GM18861 (cell line): Measurements from ENCODE around the gene NPC1.
"Not testable (repeated sequence)": the region's sequence is repeated elsewhere in the genome, so short reads cannot be mapped to it uniquely, and the experiment has no call there.

Source experiments
- ATAC-seq: cut with Tn5 transposase; IDR thresholded peaks from one replicate; pipeline ENCODE4 v1.9.1; 2021; ENCODE audit not compliant: unreplicated experiment

NPC1 gene

DNA sequence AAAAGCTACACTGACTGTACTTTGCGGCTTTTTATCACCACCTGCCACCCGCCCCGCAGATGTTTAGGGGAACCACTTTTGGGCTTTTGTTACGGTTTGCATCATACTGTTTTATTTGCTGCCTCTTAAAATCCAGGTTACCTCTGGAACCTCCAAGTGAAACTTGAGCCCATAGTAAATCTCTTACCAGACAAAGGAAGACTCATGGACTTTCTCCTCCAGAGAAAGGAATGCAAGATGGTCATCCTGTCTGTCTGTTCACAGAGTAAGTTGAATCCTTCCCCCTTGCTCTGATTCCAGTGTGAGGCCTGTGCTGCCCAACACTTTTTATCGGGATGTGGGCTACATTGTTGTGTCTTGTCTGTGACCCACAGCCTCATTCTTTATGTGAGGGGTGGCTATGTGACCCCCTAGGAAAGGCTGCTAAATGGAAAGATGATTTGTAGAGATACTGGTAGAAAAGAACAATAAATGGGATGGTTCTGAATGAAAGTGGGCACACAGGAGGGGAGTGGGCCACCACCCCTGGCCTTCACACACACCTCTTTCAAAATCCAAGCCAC, 59.7 kb downstream of the NPC1 start:
- no peak for ATAC-seq

DNA sequence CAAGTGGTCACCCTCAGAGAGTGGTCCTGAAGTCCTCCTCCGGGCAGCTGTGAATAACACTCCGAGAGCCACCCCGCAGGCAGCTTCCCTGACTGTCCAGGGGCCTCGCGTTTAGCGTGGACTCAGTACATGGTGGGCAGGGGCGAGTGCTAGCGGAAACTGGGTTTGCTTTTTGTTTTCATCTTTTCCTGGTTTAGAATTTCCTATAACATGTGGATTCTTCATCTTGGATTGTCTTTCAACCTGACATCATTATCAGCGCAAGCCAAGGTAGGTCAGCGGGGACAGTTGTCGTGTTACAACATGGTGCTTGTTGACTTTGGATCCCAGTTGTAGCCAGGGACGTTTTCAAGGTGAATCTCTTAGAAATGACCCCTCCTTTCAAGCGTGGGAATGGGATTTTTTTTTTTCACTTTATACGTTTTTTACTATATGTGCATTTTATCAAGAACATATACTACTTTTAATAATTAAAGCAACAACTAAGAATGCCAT, 62.0 kb downstream of the NPC1 start:
- ATAC-seq, result no peak

DNA sequence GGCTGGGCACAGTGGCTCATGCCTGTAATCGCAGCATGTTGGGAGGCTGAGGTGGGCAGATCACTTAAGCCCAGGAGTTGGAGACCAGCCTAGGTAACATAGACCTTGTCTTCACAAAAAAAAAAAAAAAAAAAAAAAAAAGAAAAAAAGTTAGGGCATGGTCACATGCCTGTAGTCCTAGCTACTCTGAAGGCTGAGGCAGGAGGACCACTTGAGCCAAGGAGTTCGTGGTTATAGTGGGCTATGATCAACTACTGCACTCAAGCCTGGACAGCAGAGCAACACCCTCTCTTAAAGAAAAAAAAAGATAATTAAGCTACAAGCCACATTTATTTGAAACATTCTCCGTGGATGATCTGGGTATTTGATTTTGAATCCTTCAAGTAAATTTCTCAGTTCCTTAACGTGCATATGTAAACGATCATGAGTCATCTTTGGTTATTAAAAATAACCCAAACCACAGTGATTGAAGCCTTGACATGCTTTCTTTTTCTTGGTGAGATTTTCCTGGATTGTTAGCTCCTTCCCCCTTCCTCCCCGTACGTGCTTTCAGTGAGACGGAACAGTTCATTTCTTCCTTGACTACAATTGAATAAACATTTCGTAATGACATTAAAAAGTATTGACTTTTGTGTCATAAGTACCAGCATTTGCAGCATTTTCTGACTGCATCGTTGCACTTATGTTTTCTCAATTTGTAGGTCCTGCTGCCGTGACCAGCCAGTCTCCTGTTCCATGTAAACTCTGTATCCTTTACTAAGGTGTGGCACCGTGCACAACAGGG, 62.7 kb downstream of the NPC1 start:
- ATAC-seq, result no peak

DNA sequence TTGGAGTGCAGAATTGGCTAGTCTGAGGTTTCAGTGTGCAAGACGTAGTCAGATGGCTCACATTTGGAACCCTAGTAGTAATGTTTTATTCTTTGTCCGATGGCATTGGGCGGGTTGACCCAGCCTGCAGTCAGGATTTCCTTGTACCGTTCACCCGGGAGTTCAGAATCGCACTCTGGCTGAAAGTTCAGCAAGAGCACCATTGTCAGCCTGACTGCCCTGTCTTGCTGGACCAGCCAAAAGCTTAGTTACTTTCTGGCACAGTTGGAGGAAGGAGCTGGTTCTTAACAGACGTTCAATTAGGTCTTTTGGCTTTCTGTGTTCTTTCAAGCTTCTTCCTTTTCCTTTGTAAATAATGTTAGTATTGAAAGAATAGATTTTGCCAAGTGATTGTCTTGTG, 64.4 kb downstream of the NPC1 start:
- ATAC-seq, result no peak

DNA sequence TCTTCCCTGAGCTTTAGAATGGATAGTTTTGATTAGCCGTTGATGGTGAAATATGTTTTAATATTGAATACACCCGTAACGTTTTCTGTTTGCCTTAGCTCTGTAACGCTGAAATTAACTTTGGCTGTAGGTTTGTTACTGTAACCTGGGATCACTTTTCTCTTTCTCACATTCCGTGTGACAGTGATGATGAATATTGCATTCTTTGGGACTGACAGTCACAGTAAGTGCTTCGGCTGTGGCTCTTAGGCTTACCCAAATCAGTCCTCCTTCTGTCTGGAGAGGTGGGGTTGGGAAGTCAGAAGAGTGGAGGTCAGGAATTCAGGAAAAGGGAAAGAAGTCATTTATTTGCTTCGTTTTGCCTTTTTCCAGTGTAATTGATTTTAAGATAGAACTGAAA, 65.0 kb downstream of the NPC1 start:
- ATAC-seq, result no peak

DNA sequence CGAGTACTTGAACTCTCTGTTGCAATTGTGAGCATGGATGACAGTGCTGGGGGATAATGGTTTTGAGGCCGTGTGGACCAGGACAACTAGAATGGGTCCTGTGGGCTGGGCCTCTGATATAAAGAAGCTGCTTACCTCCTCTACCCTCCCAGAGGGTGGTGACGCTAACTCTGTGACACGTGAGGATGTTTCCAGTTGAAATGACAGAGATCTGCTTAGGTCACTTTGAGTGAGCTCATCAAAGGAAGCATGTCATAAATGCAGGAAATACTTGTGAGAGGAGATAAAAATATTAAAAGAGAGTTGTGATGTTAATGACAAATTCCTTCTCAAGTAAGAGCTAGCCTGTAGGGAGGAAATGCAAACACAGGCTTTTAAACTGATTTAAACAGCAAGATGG, 66.6 kb downstream of the NPC1 start:
- no peak for ATAC-seq

DNA sequence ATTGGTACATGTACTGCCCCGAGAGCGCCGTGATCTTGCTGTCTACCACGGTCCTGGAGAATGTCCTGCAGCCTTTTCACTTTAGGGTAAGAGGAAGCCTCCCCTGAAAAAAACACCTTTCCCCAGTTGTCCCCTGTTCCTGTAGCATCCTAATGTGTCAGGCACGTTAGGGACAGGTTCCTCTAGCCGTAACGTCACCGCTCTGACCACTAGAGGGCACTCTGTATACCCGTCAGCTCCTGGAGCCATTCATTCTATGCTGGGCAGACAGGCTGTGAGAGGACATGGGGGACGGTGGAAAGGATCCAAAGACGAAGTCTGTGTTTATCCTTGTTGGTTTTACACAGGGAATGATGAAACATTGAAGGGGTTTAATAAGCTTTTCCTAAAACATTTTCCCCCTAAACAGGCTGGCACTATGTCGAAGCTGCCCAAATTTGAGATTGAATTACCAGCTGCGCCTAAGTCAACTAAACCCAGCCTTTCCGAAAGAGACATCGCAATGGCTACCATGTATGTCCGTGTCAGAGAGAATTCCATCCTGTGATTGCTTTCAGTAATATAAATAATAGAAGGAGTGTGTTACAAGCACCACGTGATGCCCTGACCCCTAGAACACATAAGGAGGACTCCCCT, 70.3 kb downstream of the NPC1 start:
- ATAC-seq, result no peak

DNA sequence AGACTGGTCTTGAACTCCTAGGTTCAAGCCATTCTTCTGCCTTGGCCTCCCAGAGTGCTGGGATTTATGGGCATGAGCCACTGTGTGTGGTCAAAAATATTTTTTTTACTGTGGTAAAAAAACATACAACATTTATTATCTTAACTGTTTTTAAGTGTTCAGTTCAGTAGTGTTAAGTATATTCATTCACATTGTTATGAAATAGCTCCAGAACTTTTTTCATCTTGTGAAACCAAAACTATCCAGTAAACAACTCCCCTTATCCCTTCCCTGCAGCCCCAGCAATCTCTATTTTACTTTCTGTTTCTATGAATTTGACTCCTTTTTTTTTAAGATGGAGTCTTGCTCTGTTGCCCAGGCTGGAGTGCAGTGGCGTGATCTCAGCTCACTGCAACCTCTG, 73.7 kb downstream of the NPC1 start:
- no peak for ATAC-seq

DNA sequence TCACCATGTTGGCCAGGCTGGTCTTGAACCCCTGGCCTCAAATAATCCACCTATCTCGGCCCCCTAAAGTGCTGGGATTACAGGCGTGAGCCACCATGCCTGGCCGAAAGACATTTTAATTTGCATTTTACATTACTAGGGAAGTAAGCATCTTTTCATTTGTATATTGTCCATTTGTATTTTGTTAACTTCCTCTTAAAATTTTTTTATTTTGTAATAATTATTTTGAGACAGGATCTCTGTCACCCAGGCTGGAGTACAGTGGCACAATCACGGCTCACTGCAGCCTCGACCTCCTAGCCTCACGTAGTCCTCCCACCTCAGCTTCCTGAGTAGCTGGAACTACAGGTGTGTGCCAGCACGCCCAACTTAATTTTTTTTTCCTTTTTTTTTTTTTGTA, 74.1 kb downstream of the NPC1 start:
- ATAC-seq, result not testable (repeated sequence)

DNA sequence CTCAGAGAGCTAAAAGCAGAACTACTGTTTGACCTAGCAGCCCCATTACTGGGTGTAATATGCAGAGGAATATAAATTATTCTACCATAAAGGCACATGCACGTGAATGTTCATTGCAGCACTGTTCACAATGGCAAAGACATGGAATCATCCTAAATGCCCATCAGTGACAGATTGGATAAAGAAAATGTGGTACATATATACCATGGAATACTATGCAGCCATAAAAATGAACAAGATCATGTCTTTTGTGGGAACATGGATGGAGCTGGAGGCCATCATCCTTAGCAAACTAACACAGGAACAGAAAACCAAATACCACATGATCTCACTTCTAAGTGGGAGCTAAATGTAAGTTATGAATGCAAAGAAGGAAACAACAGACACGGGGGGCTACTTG, 75.4 kb downstream of the NPC1 start:
- ATAC-seq, result not testable (repeated sequence)

DNA sequence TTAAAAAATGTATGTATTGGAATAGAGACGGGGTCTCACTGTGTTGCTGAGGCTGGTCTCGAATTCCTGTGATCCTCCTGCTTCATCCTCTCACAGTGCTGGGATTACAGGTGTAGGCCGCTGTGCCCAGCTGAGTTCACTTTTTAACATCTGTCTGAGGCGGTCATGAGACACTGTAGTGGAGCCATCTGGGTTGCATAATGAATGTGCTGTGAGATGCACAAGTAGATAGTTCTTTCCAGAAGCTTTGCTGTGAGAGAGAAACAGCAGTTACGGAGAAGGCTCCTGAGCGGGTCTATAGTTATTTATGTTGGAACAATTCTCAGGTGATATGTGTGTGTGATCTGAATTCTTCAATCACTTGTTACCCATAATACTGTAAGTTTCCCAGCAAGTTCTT, 79.9 kb downstream of the NPC1 start:
- ATAC-seq, result no peak

DNA sequence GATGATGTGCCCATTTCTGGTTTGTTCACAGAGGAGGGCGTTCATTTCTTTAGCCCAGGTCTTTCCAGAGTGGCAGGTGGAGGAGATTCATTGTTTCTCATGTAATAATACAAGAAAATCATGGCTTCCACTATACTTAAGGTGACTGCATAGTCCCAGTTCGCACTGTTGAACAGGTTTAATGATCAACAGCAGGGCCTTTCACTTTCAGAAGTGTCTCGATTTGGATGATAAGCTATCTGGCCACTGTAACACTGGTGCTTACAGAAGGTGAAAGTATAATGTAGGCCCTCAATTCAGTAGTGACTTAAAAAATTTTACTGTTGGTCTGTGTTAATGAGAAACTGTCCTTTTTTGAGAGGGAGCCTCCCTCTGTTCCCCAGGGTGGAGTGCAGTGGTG, 81.6 kb downstream of the NPC1 start:
- peak; percentile 82 for ATAC-seq

DNA sequence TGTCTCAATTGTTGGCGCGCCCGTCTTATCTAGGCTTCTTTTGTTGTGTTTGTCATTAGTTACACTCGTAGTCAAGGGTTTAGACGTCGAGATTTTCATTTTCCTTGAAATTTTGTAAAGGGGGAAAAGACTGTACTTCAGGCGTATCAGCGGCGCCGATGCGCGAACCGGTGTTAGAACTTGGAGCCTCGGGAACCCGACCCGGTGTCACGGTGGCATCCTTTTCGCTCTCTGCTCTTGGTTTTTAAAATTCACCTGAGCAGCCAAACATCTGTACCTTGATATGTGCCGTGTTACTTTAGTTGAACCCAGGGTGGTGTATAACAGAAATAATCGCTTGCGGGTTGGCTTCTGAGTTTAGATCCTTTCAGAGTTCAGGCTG, 82.4 kb downstream of the NPC1 start:
- ATAC-seq, result no peak

DNA sequence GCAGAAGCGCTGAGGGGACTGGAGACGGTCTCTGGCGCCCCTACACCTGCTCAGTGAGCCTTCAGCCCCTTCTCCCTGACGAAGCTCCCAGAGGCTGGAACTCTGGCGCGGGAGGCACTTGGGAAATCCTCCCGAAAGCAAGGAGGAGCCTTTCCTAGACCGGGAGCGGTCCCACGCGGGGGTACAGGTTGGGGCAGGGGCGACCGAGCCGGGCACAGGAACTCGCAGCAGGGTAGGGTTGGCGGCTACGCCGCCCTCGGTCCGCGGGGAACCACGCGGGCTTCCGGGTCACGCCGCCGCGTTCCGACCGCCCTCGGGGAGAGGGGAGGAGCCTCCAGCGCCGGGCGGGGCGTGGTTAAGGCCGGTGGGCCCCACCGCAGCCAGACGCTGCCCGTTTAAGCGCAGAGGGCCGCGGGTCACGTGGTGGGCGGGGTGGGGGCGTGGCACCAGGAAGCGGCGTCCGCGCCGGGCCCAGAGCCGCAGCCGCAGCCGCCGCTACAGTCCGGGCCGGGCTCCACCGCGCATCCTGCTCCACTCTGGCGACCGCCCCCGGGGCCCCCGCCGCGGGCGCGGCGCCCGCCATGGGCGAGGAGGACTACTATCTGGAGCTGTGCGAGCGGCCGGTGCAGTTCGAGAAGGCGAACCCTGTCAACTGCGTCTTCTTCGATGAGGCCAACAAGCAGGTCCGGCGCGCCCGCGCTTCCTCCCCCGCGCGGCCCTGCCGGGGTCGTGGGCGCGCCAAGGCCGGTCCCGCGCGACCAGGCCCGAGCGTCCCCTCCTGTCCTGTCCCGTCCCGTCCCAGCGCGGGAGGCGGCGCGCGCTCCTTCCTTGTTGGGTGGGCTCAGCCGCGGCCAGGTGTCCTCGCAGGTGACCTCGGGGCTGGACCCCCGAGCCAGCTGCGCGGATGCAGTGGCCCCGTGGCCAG, 83.0 kb downstream of the NPC1 start, which contains the start of gene RMC1:
TSS of gene RMC1 (plus strand) at position 474 of the 925 bp plus-strand sequence. CDS start at position 582, 108 bp downstream.
- ATAC-seq, result peak; percentile 50

DNA sequence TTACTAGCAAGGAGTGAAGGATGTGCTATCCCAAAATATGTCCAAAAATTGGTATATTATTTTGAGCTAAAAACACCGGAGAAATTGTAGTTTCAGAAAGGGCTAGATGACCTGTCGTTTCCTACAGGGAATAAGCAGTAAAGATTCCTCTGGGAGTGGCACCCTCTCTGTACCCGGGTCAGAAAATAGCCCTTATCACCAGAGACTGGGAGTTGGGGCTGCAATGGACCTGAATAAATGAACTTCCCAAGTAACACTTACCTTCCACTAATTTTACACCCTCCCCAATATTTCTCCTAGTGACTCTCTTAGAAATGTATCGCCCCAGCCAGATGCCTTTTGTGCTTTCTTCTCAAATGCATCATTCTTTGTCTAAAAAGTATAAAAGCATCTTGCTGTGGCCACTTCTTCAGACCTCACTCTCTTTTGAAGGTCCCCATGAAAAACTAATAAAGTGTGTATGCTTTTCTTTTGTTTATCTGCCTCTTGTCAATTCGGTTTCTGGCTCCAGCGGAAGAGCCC, 83.7 kb downstream of the NPC1 start:
- ATAC-seq, result no peak

DNA sequence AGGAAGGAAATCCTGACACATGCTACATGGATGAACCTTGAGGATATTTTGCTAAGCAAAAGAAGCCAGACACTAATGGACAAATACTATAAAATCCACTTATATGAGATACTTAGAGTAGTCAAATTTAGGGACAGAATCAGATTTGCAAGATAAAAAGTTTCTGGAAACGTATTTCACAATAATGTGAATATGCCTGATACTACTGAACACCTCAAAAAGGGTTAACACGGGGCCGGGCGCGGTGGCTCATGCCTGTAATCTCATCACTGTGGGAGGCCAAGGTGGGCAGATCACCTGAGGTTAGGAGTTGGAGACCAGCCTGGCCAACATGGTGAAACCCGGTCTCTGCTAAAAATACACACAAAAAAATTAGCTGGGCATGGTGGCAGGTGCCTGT, 84.7 kb downstream of the NPC1 start:
- no peak for ATAC-seq

DNA sequence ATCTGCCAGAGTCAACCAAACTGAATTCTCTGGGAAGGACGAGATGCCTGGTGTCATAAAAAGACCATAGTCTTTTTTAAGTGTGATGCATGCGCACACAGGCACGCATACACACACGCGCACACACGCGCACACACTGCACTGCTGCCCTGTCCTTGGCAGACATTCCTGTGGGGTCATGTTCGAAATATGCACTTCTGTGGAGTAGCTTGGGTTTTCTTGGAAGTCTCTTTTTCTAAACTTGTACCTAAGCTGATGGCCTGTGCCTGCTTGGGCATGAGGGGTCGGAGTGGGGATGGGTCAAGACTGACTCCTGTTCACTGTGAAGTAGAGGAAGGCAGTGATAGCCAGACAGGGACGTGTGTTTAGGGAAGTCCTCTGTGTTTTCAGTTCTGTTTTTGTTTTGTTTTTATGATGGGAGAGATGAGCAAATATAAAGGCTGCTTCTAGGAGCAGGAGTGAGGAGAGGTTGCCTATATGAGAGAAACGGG, 87.0 kb downstream of the NPC1 start:
- ATAC-seq, result no peak

DNA sequence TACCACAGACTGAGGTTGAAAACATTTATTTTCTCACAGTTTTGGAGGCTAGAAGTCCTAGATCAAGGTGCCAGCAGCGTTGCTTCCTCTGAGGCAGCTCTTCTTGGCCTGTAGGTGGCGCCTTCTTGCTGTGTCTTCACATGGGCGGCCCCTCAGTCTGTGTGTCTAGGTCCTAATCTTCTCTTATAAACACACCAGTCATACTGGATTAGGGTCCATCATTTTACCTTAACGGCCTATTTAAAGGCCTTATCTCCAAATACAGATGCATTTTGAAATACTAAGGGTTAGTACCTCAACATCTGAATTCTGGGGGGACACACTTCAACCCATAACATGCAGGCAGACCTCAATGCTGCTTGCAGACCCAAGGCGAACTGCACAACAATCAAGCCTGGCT, 87.4 kb downstream of the NPC1 start:
- peak; percentile 37 for ATAC-seq

DNA sequence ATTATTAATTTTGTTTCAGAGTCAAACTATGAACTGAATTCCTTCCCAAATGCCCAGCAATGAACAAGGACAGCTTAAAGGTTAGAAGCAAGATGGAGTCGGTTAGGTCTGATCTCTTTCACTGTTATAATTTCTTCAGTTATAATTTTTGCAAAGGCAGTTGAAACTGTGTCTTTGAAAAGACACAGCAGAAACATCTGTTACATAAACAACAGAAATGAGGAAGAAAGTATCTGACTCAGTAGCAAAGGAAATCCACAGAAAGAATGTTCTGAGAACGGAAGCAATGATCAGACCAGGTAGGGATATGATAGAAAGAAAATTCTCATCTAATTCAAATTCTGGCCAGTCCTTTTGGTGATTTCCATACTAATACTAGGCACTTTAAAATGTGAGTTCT, 88.2 kb downstream of the NPC1 start:
- ATAC-seq, result no peak

DNA sequence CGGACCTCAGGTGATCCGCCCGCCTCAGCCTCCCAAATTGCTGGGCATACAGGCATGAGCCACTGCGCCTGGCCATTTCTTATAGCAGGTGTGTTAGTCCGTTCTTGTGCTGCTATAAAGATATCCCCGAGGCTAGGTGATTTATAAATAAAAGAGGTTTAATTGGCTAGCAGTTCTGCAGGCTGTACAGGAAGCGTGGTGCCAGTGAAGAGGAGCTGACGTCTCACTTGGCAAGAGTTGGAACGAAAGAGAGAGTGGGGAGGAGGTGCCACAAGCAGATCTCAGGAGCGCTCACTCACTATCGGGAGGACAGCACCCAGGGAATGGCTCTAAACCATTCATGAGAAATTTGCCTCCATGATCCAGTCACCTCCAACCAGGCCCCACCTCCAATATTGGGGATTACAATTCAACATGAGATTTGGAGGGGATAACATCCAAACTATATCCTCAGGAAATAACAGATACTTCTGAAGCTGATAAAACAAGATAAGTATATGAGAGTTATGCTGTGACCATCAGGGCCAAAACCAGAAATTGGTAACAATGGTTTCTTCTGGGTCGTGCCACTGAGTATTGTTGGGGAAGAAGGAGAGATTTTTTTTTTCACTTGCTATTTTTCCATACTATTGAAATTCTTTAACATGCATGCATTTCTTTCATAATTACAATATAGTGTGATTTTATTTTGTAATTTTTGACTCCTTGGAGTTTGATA, 90.4 kb downstream of the NPC1 start:
- ATAC-seq, result no peak
